HEK293 (cell line): ENCODE results near the gene STX18.

ENCODE experiments used
- BCL11B ChIP-seq: fragments of 450-650 bp; formaldehyde crosslinking; IDR thresholded peaks from 2 replicates; pipeline ENCODE4 v1.5.1; 2016; ENCODE audit warnings: low read depth, missing biosample characterization, missing genetic modification characterization
- EGR2 ChIP-seq: fragments of 450-650 bp; formaldehyde crosslinking; IDR thresholded peaks from 2 replicates; pipeline ENCODE4 v1.5.1; 2016; ENCODE audit warnings: low read depth, missing biosample characterization, missing genetic modification characterization
- KLF10 ChIP-seq: fragments of 450-650 bp; IDR thresholded peaks from 2 replicates; pipeline ENCODE4 v1.5.1; 2018; ENCODE audit warnings: missing biosample characterization, mild to moderate bottlenecking, missing genetic modification characterization
- SCRT2 ChIP-seq: fragments of 450-650 bp; formaldehyde crosslinking; IDR thresholded peaks from 2 replicates; pipeline ENCODE4 v1.5.1; 2016; ENCODE audit warnings: missing biosample characterization, missing genetic modification characterization
- SP3 ChIP-seq: fragments of 450-650 bp; formaldehyde crosslinking; IDR thresholded peaks from 2 replicates; pipeline ENCODE4 v1.5.1; 2016; ENCODE audit warnings: missing biosample characterization, missing genetic modification characterization
- ZBTB17 ChIP-seq: fragments of 450-650 bp; formaldehyde crosslinking; IDR thresholded peaks from 2 replicates; pipeline ENCODE4 v1.5.1; 2016; ENCODE audit warnings: missing biosample characterization, missing genetic modification characterization
- ZBTB7A ChIP-seq: fragments of 450-650 bp; formaldehyde crosslinking; IDR thresholded peaks from 2 replicates; pipeline ENCODE4 v1.5.1; 2016; ENCODE audit warnings: low read depth, missing biosample characterization, missing genetic modification characterization
- ZEB2 ChIP-seq: fragments of 450-650 bp; formaldehyde crosslinking; IDR thresholded peaks from 2 replicates; pipeline ENCODE4 v1.5.1; 2016; ENCODE audit warnings: missing biosample characterization, missing genetic modification characterization
- ZNF133 ChIP-seq: fragments of 450-650 bp; formaldehyde crosslinking; IDR thresholded peaks from 2 replicates; pipeline ENCODE4 v1.5.1; 2016; ENCODE audit warnings: missing biosample characterization, missing genetic modification characterization
- ZNF302 ChIP-seq: fragments of 450-650 bp; formaldehyde crosslinking; IDR thresholded peaks from 2 replicates; pipeline ENCODE4 v1.5.1; 2016; ENCODE audit warnings: missing biosample characterization, missing genetic modification characterization, low read depth
- ZNF311 ChIP-seq: fragments of 450-650 bp; formaldehyde crosslinking; IDR thresholded peaks from 2 replicates; pipeline ENCODE4 v1.5.1; 2017; ENCODE audit warnings: missing biosample characterization, missing genetic modification characterization, borderline replicate concordance
- ZNF585B ChIP-seq: fragments of 450-650 bp; formaldehyde crosslinking; IDR thresholded peaks from 2 replicates; pipeline ENCODE4 v1.5.1; 2016; ENCODE audit warnings: missing biosample characterization, missing genetic modification characterization
- ZNF600 ChIP-seq: fragments of 450-650 bp; formaldehyde crosslinking; IDR thresholded peaks from 2 replicates; pipeline ENCODE4 v1.5.1; 2016; ENCODE audit warnings: missing biosample characterization, missing genetic modification characterization
- ZNF629 ChIP-seq: fragments of 450-650 bp; formaldehyde crosslinking; IDR thresholded peaks from 2 replicates; pipeline ENCODE4 v1.5.1; 2017; ENCODE audit warnings: missing biosample characterization, missing genetic modification characterization
- ZNF701 ChIP-seq: fragments of 450-650 bp; formaldehyde crosslinking; IDR thresholded peaks from 2 replicates; pipeline ENCODE4 v1.5.1; 2016; ENCODE audit warnings: missing biosample characterization, missing genetic modification characterization
- ZNF776 ChIP-seq: fragments of 450-650 bp; formaldehyde crosslinking; IDR thresholded peaks from 2 replicates; pipeline ENCODE4 v1.5.0; 2017; ENCODE audit warnings: missing biosample characterization, missing genetic modification characterization, borderline replicate concordance
- ZNF777 ChIP-seq: fragments of 450-650 bp; formaldehyde crosslinking; IDR thresholded peaks from 2 replicates; pipeline ENCODE4 v1.5.1; 2017; ENCODE audit warnings: missing biosample characterization, missing genetic modification characterization, borderline replicate concordance
- ZNF791 ChIP-seq: fragments of 450-650 bp; formaldehyde crosslinking; IDR thresholded peaks from 2 replicates; pipeline ENCODE4 v1.5.1; 2016; ENCODE audit warnings: missing biosample characterization, missing genetic modification characterization
- TF ChIP-seq, protein P1 (sequence below): fragments of 450-650 bp; formaldehyde crosslinking; IDR thresholded peaks from 2 replicates; pipeline ENCODE4 v1.5.1; 2017; ENCODE audit warnings: missing biosample characterization, missing genetic modification characterization
- TF ChIP-seq, protein P2 (sequence below): fragments of 450-650 bp; formaldehyde crosslinking; IDR thresholded peaks from 2 replicates; pipeline ENCODE4 v1.5.1; 2016; ENCODE audit warnings: missing biosample characterization, missing genetic modification characterization
- TF ChIP-seq, protein P3 (sequence below): fragments of 450-650 bp; formaldehyde crosslinking; IDR thresholded peaks from 2 replicates; pipeline ENCODE4 v1.5.1; 2017; ENCODE audit warnings: missing biosample characterization, missing genetic modification characterization
- TF ChIP-seq, protein P4 (sequence below): fragments of 450-650 bp; formaldehyde crosslinking; IDR thresholded peaks from 2 replicates; pipeline ENCODE4 v1.5.1; 2016; ENCODE audit warnings: missing biosample characterization, missing genetic modification characterization
- TF ChIP-seq, protein P5 (sequence below): fragments of 450-650 bp; formaldehyde crosslinking; IDR thresholded peaks from 2 replicates; pipeline ENCODE4 v1.5.1; 2016; ENCODE audit warnings: missing biosample characterization, missing genetic modification characterization
- TF ChIP-seq, protein P6 (sequence below): fragments of 450-650 bp; formaldehyde crosslinking; IDR thresholded peaks from 2 replicates; pipeline ENCODE4 v1.5.1; 2017; ENCODE audit warnings: missing biosample characterization, missing genetic modification characterization
- TF ChIP-seq, protein P7 (sequence below): fragments of 450-650 bp; formaldehyde crosslinking; optimal IDR thresholded peaks from 2 replicates; pipeline ENCODE3; 2016; ENCODE audit warnings: missing biosample characterization, mild to moderate bottlenecking, missing genetic modification characterization
- TF ChIP-seq, protein P8 (sequence below): fragments of 450-650 bp; formaldehyde crosslinking; IDR thresholded peaks from 2 replicates; pipeline ENCODE4 v1.5.1; 2016; ENCODE audit warnings: missing biosample characterization, missing genetic modification characterization
- TF ChIP-seq, protein P9 (sequence below): fragments of 450-650 bp; formaldehyde crosslinking; IDR thresholded peaks from 2 replicates; pipeline ENCODE4 v1.5.1; 2016; ENCODE audit warnings: missing biosample characterization, missing genetic modification characterization

Gene STX18

DNA sequence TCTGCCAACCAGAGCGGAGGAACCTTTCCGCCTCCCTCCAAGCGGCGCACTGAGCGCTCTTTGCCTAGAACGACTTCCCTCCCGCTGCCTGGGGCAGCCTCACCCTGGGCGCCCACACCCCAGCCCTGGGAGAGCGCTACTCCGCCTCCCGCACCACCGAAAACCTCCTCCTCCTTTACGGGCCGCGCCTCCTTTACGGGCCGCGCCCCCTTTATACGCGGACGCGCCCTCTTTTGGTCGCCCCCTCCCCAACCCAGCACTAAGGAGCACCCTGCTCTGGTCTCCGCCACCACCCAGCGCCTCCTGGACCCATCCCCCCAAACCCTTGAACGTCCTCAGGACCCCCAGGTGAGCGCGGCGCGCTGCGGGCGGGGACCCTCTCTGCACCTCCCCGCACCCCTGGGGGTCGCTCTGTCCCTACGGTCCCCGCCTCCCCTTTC, 155.5 kb downstream of the STX18 start (continued):
- TF ChIP-seq, protein P1, sequence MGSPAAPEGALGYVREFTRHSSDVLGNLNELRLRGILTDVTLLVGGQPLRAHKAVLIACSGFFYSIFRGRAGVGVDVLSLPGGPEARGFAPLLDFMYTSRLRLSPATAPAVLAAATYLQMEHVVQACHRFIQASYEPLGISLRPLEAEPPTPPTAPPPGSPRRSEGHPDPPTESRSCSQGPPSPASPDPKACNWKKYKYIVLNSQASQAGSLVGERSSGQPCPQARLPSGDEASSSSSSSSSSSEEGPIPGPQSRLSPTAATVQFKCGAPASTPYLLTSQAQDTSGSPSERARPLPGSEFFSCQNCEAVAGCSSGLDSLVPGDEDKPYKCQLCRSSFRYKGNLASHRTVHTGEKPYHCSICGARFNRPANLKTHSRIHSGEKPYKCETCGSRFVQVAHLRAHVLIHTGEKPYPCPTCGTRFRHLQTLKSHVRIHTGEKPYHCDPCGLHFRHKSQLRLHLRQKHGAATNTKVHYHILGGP: no peak
- TF ChIP-seq, protein P2, sequence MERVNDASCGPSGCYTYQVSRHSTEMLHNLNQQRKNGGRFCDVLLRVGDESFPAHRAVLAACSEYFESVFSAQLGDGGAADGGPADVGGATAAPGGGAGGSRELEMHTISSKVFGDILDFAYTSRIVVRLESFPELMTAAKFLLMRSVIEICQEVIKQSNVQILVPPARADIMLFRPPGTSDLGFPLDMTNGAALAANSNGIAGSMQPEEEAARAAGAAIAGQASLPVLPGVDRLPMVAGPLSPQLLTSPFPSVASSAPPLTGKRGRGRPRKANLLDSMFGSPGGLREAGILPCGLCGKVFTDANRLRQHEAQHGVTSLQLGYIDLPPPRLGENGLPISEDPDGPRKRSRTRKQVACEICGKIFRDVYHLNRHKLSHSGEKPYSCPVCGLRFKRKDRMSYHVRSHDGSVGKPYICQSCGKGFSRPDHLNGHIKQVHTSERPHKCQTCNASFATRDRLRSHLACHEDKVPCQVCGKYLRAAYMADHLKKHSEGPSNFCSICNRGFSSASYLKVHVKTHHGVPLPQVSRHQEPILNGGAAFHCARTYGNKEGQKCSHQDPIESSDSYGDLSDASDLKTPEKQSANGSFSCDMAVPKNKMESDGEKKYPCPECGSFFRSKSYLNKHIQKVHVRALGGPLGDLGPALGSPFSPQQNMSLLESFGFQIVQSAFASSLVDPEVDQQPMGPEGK (tag by site-specific recombination): peak; percentile 90
- TF ChIP-seq ZNF701 (no peak), ZBTB17 (tag by site-specific recombination) (peak; percentile 45; the same call in 1 of the 2 replicates), ZNF629 (tag by site-specific recombination) (no peak), SCRT2 (tag by site-specific recombination) (no peak), ZNF777 (tag by site-specific recombination) (no peak), ZNF791 (tag by site-specific recombination) (no peak), KLF10 (tag by site-specific recombination) (peak; percentile 85), ZNF133 (tag by site-specific recombination) (no peak), SP3 (peak; percentile 84), ZNF776 (tag by site-specific recombination) (no peak), ZNF311 (no peak), BCL11B (tag by site-specific recombination) (no peak), ZBTB7A (peak; percentile 70), EGR2 (tag by site-specific recombination) (peak; percentile 53; the same call in 1 of the 2 replicates), ZNF302 (tag by site-specific recombination) (no peak), ZNF600 (tag by site-specific recombination) (0 out of 2 replicates have a peak, but pooled peaks have one; percentile 33), ZEB2 (tag by site-specific recombination) (0 out of 2 replicates have a peak, but pooled peaks have one; percentile 29), ZNF585B (tag by site-specific recombination) (no peak)
- TF ChIP-seq, protein P3, sequence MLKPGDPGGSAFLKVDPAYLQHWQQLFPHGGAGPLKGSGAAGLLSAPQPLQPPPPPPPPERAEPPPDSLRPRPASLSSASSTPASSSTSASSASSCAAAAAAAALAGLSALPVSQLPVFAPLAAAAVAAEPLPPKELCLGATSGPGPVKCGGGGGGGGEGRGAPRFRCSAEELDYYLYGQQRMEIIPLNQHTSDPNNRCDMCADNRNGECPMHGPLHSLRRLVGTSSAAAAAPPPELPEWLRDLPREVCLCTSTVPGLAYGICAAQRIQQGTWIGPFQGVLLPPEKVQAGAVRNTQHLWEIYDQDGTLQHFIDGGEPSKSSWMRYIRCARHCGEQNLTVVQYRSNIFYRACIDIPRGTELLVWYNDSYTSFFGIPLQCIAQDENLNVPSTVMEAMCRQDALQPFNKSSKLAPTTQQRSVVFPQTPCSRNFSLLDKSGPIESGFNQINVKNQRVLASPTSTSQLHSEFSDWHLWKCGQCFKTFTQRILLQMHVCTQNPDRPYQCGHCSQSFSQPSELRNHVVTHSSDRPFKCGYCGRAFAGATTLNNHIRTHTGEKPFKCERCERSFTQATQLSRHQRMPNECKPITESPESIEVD (tag by site-specific recombination): no peak
- TF ChIP-seq, protein P4, sequence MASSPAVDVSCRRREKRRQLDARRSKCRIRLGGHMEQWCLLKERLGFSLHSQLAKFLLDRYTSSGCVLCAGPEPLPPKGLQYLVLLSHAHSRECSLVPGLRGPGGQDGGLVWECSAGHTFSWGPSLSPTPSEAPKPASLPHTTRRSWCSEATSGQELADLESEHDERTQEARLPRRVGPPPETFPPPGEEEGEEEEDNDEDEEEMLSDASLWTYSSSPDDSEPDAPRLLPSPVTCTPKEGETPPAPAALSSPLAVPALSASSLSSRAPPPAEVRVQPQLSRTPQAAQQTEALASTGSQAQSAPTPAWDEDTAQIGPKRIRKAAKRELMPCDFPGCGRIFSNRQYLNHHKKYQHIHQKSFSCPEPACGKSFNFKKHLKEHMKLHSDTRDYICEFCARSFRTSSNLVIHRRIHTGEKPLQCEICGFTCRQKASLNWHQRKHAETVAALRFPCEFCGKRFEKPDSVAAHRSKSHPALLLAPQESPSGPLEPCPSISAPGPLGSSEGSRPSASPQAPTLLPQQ (tag by site-specific recombination): 0 out of 2 replicates have a peak, but pooled peaks have one; percentile 16
- TF ChIP-seq, protein P5, sequence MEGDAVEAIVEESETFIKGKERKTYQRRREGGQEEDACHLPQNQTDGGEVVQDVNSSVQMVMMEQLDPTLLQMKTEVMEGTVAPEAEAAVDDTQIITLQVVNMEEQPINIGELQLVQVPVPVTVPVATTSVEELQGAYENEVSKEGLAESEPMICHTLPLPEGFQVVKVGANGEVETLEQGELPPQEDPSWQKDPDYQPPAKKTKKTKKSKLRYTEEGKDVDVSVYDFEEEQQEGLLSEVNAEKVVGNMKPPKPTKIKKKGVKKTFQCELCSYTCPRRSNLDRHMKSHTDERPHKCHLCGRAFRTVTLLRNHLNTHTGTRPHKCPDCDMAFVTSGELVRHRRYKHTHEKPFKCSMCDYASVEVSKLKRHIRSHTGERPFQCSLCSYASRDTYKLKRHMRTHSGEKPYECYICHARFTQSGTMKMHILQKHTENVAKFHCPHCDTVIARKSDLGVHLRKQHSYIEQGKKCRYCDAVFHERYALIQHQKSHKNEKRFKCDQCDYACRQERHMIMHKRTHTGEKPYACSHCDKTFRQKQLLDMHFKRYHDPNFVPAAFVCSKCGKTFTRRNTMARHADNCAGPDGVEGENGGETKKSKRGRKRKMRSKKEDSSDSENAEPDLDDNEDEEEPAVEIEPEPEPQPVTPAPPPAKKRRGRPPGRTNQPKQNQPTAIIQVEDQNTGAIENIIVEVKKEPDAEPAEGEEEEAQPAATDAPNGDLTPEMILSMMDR: peak; percentile 83
- TF ChIP-seq, protein P6, sequence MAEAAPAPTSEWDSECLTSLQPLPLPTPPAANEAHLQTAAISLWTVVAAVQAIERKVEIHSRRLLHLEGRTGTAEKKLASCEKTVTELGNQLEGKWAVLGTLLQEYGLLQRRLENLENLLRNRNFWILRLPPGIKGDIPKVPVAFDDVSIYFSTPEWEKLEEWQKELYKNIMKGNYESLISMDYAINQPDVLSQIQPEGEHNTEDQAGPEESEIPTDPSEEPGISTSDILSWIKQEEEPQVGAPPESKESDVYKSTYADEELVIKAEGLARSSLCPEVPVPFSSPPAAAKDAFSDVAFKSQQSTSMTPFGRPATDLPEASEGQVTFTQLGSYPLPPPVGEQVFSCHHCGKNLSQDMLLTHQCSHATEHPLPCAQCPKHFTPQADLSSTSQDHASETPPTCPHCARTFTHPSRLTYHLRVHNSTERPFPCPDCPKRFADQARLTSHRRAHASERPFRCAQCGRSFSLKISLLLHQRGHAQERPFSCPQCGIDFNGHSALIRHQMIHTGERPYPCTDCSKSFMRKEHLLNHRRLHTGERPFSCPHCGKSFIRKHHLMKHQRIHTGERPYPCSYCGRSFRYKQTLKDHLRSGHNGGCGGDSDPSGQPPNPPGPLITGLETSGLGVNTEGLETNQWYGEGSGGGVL: peak; percentile 36; the same call in 1 of the 2 replicates
- TF ChIP-seq, protein P7, sequence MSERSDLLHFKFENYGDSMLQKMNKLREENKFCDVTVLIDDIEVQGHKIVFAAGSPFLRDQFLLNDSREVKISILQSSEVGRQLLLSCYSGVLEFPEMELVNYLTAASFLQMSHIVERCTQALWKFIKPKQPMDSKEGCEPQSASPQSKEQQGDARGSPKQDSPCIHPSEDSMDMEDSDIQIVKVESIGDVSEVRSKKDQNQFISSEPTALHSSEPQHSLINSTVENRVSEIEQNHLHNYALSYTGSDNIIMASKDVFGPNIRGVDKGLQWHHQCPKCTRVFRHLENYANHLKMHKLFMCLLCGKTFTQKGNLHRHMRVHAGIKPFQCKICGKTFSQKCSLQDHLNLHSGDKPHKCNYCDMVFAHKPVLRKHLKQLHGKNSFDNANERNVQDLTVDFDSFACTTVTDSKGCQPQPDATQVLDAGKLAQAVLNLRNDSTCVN (tag by site-specific recombination): peak; percentile 76
- TF ChIP-seq, protein P8, sequence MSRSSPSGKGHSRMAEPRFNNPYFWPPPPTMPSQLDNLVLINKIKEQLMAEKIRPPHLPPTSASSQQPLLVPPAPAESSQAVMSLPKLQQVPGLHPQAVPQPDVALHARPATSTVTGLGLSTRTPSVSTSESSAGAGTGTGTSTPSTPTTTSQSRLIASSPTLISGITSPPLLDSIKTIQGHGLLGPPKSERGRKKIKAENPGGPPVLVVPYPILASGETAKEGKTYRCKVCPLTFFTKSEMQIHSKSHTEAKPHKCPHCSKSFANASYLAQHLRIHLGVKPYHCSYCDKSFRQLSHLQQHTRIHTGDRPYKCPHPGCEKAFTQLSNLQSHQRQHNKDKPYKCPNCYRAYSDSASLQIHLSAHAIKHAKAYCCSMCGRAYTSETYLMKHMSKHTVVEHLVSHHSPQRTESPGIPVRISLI (tag by site-specific recombination): no peak
- TF ChIP-seq, protein P9, sequence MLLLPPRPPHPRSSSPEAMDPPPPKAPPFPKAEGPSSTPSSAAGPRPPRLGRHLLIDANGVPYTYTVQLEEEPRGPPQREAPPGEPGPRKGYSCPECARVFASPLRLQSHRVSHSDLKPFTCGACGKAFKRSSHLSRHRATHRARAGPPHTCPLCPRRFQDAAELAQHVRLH (tag by site-specific recombination): no peak
